GM19468 (cell line): ENCODE data around the gene ZNF618.

ENCODE experiments used
- ATAC-seq: cut with Tn5 transposase; IDR thresholded peaks from one replicate; pipeline ENCODE4 v1.9.1; 2021; ENCODE audit warnings: mild to moderate bottlenecking, moderate library complexity, moderate number of reproducible peaks; ENCODE audit not compliant: unreplicated experiment; ENCODE audit errors: extremely low read depth

The ZNF618 gene

DNA sequence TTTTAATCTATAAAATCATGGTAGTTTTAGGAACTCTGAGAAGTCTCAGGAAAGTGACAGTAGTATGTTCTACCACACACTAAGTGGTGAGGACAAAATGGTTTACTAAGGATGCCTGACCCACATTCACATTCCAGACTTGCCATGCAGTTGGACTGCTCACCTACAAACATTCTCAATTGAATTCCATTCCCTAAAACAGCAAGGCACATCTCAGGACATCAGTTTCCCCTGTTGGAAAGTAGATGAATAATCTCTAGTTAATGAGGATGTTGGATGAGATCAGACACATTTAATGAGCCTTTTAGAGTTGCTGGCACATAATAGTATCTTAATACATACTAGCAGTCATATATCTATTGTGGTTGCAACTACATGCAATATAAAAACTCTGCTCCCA is 76.6 kb downstream of the ZNF618 start:
- ATAC-seq: no peak

- ATAC-seq: no peak
Observed at GRCh38 chr9:113953531-113953930, 77.4 kb downstream of the ZNF618 start.

- no peak for ATAC-seq
Observed at GRCh38 chr9:113954591-113954990, 78.5 kb downstream of the ZNF618 start.

DNA sequence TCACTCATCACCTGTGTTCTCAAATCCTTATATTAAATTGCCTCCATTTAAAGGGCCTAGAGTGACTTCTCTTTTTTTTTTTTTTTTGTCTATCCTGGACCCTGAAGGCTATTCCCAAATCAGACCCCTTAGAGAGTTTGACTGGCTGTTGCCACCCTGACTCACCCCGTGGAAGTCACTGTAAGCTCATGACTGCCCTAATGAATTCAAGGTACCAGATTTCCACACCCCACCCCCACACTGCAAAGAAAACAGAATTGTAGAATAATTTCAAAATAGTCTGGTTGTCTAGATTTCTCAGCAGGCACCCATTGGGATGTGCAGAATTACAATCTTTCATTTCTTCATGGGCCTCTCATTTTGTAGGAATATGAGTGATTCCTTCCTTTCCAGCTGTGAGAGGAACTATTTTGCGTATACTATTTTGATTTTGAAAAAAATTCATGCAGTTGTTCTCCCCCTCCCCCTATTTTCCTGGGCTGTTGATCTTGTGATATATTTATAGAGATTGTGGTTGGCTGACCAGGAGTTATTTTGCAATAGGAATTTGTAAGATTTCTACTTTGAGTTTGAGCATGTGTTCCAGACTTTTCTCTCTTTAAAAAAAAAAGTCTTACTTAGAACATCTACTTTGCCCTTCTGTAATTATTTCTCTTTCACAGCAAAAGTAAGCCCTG is 79.1 kb downstream of the ZNF618 start:
- no peak for ATAC-seq

- ATAC-seq: no peak
Observed at GRCh38 chr9:113956901-113957300, 80.8 kb downstream of the ZNF618 start.

DNA sequence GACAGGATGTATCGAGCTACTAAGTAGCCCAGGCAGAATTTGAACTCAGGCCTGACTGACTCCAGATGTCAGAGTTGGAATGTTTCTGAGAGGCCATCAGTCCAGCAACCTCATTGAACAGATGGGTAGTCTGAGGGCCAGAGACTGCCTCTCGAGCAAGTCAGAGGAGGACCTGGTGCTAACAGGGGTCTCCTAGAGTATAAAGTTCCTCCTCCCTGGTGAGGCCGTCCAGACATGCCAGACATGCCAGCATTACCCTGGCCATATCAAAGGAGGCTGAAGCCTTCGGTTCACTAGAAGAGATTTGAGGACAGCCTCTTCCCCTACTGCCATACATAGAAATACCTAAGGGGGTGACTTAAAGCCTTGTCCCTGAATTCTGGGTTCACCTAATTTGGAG is 81.2 kb downstream of the ZNF618 start:
- ATAC-seq: no peak

- ATAC-seq: no peak
Observed at GRCh38 chr9:113957821-113958341, 81.8 kb downstream of the ZNF618 start.

- no peak for ATAC-seq
Observed at GRCh38 chr9:113958556-113958955, 82.4 kb downstream of the ZNF618 start.

DNA sequence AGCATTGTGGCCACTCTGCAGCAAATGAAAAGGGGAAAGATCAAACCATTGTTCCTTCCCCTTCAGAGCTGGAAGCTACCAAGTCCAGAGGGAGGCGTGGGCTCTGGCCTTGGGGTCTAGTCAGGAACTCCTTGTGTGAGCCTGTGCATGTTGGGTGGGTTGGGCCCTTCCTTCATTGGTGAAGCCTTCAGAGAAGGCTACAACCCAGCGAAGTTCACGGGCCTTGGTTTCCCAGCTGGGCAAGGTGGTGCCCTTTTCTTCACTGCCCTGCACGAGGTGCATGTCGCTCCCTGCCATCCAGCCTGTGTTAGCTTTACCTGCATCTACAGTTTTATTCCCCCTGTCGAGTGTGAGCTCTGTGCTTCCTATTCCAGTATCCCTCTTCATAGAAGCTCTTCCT is 84.7 kb downstream of the ZNF618 start:
- ATAC-seq: no peak

DNA sequence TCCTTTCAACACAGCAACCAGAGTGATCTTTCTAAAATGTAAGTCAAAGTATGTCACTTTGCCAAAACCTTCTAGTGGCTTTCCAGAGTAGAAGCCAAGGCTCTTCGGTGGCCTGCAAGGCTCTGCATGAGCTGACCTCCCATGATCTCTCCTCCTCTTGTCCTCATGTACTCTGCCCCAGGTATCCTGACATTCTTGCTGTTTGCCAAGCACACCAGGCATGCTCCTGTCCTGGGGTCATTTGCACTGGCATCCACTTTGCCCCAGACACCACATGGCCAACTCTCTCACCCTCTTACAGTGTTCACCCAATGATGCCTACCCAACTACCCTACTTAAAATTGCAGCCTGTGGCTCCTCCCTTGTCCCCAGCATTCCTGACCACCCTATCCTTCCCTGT is 86.3 kb downstream of the ZNF618 start:
- ATAC-seq: no peak

- ATAC-seq: no peak
Observed at GRCh38 chr9:113963017-113963620, 87.0 kb downstream of the ZNF618 start.

GRCh38 chr9:113963696-113964494 is 87.8 kb downstream of the ZNF618 start:
- no peak for ATAC-seq

DNA sequence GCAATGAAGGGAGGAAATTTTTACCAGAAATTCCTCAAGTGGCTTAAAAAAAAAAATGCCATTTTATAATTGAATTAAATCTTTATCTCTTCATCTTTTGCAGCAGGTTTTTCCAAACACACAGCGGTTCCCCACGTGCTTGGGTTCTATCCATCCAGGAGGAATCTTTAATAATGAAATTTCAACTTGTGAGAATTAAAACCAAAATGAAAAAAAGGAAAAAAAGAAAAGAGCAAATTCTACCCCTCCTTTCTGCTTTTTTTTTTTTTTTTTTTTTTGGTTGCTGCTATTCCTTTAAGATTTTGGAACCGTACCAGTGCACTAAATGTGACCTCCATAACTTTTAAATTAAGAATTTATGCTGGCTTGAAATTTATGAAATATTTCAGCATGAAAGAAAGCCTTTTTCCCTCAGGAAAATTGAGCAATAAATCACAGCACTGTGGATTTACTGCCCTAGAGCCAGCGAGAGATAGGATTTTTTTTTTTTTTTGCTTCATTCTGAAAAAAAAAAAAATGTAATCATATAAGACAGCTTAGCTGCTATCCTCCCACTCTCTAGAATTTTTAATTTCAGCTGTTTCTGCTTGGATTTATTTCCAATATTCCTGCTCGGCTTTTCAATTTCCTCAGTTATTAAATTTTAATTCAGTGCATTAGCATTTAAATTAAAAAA is 88.5 kb downstream of the ZNF618 start:
- no peak for ATAC-seq

DNA sequence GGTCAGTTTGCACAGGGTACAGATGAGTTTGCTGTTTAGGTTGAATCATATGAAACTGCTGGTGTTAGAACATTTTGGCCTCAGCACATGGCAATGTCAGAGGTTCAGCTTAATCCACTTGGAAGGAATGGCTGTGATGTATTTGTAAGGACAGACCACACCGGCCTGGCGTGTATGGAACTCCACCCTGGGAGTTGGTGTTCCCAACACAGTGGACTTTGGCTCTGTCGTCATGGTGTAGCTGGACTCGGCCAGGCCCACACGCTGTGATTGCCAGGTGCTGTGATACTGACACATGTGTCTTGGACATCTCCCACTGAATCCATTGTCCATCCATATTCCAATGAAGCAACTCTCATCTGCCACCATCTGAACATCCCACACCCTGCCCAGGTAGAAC is 90.3 kb downstream of the ZNF618 start:
- ATAC-seq: no peak

- ATAC-seq: no peak
Observed at GRCh38 chr9:113967380-113967779, 91.3 kb downstream of the ZNF618 start.

DNA sequence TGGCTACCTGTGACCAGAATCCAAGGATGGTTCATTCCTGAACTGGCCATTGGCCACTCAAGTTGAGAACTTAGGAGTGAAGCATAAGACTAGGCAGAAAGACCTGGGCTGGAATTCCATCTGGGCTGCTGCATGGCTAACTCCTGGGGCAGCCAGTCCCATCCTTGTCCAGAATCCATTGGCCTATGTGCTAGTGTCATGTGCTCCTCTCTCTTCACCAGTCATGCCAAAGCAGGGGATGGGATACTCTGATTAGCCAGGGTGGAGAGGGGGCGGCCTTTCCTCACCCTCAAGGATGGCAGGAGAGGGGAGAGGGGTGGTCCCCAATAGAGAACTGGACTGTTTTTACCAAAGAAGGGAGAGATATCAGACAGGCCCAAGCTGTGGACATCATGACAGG is 93.2 kb downstream of the ZNF618 start:
- ATAC-seq: no peak

GRCh38 chr9:113973226-113973625 is 97.1 kb downstream of the ZNF618 start:
- no peak for ATAC-seq

- no peak for ATAC-seq
Observed at GRCh38 chr9:113973963-113974413, 97.9 kb downstream of the ZNF618 start.

DNA sequence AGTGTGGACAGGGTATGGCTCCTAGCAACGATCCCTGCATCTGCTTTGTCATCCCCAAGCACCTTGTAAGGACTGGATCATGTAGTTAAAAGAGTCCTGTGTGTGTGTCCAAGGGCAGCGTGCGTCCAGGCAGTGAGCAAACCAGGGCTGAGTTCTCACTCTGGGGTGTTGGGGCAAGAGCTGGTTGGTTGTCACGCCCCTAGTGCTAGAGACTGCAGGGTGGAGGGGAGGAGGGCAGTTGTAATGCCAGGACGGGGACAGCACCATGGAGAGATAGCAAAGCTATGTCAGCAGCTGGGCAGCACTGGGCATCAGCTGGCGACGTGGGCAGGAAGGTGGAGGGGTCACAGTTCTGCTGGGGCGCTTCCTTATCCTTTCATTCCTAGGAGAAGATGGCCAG is 100.8 kb downstream of the ZNF618 start:
- no peak for ATAC-seq

DNA sequence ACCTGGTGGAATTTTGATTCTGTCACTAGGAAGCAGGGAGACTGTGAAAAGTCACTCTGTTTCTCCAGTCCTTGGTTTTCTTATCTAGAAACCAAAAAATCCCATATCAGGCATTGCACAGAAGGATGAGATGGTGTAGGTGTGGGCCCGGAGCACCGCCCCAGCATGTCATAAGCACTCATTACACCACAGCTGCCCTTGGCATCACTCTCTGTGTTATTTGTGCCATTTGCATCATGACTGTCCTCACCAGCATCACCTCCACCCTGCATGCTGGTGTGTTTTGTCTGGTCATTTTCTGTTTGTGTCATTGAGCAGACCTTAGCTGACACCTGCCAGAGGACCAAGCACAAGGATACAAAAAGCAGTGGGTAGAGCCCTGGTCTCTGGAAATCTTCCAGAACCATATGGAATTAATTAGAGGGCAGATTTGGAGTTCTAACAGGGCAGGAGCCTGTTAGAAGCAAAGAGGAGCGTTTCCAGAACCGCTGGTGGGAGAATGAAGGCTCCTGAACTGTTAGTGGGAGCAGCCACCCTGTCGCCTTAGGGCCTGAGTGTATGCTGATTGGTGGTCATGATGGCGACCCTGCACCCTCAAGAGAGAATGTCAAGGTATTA is 102.7 kb downstream of the ZNF618 start:
- no peak for ATAC-seq
